ENCODE measurements around the gene LGR6.

The LGR6 gene

DNA sequence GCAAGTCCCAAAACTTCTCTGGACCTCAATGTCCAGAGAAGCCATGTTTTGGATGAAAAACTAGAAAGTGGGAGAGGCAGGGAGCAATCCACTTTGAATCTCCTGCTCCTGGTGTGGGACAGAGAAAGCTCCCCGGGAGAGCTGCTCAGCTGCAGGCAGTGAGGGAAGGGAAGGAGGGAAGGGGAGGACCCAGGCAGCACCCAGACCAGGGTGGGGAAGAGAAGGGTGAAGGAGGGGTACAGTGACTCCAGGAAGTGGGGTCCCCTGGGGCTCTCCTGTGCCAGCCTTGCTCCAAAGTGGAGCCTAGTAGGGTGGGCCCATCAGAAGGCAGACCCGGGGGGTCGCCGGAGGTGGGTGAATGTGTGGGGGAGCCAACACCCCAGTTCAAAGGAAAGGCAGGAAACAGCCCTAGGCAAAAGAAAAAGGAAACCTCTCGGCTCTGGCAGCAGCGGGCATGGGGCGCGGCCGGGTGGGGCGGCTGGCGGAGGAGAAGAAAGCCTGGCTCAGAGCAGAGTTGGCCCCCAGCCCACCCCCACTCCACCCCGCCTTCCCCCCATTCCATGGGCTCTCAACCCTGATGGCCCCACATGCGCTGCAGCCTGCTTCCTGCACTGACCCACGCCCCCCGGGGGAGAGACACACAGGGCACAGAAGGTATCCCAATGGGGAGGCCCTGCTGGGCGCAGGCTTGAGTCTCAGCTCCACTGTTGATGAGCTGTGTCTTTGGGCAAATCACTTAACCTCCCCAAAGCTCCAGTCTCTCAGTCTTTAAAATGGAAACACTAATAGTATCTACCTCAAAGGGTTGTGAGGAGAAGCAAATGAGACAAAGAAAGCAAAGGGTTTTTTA, 5.7 kb downstream of the LGR6 start:
- DNase-seq (ENCODE audit: low read depth, low spot score) = no peak

DNA sequence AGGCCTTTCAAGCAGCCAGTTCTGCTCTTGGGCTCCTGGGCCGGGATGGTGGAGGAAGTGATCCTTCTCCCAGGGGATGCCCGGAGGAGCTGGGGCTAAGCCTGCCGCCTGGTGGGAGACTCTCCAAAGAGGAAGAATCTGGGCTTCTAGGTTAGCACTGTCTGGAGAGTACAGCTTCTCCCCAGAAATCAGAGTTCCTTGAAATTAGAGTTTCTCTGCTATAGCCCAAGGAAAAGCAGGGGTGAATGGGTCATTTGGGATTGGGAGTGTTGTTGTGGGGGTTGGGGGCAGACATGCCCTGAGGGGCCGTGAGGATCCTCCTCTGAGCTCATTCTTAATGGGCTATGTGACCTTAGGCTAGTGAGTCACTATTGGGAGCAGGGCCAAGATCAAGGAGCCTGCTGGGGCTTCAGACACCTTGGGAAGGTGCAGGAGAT, 6.5 kb downstream of the LGR6 start:
- DNase-seq (ENCODE audit: low read depth, low spot score) = no peak

DNA sequence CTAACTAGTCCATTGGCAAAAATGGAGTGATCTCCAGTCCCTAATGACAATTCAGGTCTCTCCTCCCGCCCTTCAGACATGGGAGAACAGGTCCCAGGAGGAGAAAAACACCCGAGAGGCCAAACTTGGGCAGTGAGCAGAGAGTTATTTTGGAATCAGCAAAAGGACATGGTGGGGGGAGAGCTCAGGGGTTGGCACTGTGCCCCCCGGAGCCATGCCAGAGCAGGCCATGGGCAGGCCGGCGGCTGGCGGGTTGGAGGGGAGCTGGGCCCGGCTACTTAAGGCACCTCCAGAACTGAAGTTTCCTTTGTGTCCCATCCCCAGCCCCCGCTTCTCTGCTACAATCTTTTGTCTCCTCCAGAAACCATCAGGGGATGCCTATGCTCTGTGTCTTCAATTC, 7.1 kb downstream of the LGR6 start:
- DNase-seq (ENCODE audit: low read depth, low spot score) = no peak

DNA sequence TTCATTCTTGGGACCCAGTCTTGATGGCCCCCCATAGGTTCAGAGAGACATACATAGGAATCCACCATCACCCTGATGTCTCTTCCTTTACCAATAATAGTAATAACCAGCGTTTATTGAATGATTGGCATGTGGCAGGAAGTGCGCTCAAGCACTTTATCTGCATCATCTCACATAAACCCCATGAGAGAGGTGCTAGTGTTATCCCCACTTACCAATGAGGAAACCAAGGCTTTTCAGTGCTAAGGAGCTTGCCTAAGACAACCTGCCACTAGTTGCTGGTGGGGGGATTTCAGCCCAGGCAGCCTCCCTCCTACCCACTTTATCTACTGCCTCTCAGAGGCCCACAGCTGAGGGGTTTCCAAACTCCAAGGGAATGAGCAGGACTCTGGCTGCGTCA, 7.7 kb downstream of the LGR6 start:
- DNase-seq (ENCODE audit: low read depth, low spot score) = no peak

DNA sequence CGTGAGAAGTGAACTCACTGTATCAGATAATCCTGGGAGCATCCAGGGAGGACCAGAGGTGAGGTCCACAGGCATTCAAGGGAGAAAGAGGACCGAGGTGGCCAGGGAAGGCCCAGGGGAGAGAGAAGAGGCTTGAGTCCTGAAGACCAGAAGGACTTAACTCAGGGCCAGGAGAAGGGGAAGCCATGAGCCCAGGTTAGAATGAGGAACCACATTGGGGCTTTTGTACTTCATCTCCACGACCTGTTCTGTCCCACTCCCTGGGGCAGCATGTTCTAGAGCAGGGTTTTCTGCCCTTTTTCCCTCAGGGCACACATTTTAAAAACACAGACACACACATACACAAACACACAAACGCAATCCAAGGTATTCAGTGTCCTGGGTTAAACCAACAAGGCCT, 8.4 kb downstream of the LGR6 start:
- DNase-seq (ENCODE audit: low read depth, low spot score) = no peak

DNA sequence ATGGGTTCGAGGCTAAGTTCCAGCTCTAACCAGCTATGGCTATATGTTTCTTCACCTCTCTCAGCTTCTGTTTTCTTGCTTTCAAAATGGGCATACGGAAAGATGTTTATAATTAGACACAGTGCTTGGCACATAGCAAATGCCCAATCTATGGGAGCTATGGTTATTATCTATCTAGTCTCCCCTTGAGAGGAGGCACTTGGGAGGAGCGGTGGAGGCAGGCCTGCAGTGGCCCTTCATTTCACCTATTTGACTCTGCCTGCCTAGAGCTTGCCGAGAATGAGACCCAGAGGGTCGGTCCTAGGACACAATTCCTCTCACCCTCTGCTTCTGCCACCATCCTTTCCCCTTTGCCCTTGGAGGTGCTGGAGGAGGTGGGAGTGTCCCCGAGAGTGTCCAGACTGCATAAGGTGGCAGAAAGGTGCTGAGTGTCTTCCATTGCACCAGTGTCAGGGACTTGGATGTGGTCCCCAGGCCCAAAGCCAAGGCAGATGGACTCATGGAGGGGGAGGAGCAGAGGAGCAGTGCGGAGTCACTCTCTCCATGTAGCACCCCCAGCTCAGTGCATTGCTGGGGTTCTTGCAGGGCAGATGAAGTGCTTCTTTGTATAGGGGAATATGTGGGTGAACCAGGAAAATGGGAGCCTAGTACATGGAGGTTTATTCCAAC, 9.0 kb downstream of the LGR6 start:
- no peak for DNase-seq (ENCODE audit: low read depth, low spot score)

DNA sequence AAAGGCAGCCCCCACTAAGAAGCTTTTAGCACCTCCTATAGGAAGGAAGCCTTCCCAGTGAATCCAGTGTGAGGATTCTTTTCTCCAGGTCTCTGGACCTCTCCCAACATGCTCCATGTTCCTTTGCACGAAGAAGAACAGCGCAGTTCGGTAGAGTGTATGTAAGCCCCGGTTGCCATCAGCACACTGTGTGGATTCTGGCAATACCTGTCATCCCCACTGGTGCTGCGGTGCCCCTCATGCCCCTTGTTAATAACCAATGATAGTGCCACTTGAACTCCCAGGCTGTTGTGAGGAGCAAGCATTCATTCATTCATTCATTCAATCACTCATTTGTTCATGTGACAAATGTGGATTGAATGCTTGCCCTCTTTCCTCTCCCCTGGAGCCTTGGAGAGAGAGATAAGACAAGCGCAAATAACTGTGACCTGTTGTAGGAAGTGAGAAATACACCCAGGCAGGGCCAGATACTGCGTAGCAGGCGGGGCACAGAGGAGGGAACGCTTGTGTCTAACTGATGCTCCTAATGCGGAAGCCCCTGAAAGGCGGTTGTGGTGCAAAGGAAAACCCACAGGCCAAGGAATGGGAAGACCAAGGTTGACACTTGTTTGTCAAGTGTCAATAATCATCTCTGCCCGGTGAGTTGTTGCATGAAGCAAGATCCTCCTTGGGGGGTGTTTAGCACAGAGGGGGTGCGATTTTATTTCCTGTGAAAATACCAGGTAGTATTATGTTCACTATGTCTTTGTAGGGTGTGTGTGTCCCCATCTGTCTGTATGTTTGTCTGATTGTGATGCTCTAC, 9.8 kb downstream of the LGR6 start:
- DNase-seq (ENCODE audit: low read depth, low spot score) = no peak

DNA sequence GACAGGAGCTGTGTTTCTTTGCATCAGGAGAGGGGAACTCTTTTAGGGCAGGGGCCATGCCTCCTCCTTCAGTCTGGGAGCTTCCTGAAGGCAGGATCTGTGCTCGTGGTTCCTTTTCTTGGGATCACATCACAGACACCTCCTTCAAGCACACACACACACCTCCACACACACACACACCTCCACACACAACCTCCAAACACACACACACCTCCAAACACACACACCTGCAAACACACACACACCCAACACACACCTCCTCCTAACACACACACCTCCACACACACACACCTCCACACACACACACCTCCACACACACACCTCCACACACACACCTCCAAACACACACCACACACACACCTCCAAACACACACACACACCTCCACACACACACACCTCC, 10.5 kb downstream of the LGR6 start:
- no peak for DNase-seq (ENCODE audit: low read depth, low spot score)

DNA sequence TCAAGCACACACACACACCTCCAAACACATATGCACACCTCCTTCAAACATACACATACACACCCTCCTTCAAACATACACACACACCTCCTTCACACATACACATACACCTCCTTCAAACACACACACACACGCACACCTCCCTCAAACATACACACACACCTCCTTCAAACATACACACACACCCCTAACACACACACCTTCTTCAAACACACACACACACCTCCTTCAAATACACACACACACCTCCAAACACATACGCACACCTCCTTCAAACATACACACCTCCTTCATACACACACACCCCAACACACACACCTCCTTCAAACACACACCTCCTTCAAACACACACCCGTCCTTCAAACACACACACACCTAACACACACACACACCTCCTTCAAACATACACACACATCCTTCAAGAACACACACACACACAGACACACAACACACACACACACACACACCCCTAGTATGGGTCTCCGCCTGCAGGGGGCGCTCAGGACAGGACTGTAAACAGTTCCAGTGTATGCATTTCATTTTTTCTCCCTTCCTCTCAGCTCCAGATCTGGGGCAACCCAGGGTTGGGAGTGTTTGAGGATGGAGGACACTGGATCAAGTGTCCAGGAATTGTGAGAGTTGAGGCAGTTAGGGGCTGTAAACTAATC, 12.1 kb downstream of the LGR6 start:
- peak; percentile 36 for DNase-seq (ENCODE audit: low read depth, low spot score)

DNA sequence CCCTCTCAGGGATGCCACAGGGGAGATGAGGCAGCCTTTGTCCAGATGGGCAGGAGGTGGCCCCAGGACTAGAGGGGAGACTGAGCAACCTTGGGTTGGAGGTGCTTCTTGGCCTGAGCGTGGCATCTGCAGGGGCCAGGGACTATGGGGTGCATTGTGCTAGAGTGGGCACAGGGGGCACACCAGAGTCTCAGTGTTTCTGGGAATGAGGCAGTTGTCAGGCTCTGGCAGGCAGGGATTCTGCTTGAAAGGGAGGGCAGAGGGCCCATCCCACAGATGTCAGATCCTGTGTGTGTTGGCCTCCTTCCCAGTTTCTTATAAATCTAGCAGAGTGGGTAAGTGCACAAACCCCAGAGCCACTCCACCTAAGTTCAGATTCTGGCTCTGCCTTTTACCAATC, 13.7 kb downstream of the LGR6 start:
- peak; percentile 91 for DNase-seq (ENCODE audit: low read depth, low spot score)

DNA sequence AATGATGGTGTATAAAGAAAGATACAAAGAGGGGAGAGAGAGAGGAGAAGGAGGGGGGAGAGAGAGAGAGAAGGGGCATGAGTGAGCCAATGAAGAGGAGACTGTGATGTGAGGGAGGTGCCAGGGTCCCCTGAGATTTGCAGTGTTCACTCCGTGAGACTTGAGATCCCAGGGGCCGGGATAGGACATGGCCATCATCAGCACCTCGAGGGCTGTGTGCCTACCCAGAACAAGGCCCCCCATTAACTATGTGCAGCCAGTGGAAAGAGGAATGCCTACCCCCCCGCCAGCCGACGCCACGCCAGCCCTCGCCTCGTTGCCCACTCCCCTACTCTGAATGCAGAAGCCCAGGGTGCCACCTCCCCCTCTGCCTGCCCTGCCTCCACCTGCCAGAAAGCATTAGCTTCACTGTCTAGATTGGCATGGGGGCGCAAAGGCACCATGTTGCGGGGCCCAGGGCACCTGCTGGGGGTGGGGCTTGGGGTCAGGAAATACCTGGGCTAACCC, 14.8 kb downstream of the LGR6 start:
- no peak for DNase-seq (ENCODE audit: low read depth, low spot score)

DNA sequence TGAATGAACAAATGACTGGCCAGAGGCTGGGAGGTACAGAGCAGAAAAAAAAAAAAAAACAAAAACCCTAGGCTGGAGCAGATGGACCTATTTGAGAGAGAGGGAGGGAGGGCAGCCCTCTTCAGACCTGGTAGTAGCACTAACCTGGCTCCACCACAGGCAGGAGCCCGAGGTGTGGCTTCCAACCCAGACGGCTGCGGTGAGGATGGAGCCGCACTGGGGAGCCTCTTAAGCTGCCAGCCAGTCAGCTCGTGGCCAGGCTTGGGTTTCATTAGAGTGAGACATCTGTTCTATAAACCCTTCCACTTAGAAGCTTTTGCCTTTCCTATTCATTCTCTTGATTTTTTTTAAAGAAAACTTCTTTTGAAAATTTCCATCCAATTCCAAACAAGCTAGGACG, 16.8 kb downstream of the LGR6 start:
- peak; percentile 90 for DNase-seq (ENCODE audit: low read depth, low spot score)

DNA sequence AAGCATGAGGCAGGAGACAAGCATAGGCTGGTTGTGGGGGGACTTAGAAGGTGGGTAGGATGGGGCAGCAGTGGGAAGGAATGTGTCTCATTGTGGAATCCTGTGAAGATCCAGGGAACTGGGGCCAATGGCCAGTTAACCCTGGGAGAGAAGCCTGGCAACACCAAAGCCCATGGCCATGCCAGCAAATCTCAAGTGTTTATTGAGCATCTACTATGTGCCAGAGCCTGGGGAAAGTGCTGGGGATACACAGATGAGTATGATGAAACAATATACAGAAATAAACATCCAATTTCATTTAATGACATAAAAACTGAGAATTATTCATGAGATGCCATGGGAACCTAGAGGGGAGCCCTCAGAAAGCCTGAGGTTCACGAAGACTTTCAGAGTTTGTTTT, 17.4 kb downstream of the LGR6 start:
- DNase-seq (ENCODE audit: low read depth, low spot score) = no peak

DNA sequence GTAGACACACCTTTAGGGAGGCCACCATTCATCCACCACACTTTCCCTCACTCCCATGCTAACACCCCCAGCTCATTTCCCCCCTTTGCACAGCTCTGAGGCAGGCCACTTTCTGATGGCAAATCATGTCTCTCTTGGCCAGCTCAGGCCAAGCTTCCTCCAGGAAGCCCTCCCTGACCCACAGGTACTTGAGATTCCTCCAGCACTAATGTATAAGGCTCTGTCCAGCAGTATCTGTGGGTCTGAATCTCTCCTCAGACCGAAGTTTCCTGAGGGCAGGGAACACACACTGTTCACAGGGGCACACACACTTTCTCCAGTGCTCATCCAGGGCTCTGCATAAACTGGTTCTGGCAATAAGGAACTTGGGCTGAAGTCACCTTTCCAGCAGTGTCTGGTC, 19.2 kb downstream of the LGR6 start:
- no peak for DNase-seq (ENCODE audit: low read depth, low spot score)

DNA sequence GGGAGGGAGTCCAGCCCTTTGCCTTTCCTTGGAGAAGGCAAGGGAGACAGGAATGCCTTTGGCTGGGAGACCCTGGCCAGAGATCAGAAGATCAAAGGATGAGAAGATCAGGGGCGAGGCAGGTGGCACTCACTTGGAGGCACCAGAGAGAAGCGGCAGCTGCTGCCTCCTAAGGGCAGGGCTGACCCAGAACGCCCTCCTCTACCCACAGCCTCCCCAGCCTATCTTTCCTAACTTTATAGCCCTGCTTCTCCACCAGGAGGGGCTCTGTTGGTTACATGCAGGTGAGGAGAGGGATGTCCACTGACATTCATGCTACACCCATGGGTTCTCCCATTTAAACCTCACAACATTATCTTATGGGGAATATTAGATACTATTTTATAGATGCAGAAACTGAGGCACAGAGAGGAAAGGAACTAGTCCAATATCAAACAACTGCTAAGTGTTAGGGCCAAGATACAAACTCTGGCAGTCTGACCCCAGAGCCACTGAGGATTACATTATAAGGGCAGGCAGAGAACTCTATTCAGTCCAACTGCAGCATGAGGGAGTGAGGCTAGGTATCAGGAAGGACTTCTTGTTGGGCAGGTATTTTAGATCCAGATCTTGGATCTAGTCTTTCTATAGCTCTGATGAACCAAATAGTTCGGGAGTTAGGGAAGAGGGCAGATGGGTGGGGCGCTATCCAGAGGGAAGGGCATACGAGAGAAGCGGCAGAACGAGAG, 19.9 kb downstream of the LGR6 start:
- DNase-seq (ENCODE audit: low read depth, low spot score) = no peak

DNA sequence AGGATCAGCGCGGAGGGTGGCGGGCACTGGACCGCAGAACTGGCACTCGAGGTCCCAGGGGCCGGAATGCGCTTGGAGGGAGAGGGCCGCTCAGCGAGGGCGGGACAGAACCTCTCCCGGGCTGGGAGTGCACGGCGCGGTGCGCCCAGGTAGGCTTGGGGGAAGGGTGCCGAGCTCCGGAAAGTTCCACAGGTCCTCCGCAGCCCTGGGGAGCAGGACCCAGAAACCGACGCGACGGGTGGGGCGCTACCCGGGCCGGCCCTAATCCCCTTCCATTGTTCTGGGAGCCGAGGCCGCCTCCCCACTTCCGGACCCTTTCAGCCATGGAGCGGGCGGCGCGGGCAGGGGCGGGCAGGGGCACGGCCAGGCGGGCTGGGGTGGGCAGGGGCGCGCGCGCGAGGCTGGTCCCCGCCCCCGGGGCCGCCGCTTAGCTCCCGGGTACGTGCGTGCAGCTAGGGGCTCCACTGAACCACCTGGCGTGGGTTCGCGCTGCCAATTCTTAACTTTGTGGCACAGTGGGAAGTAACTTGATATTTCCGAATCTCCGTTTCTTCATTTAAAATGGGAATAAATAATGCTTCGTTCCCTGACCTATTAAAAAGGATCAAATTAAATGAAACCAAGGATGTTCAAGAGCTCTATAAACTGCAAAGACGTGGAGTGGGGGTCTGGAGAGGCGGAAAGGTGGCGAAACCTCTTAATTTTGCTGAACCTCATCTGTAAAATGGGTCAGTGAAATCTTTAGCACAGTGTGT, 20.7 kb downstream of the LGR6 start:
- peak; percentile 39 for DNase-seq (ENCODE audit: low read depth, low spot score)

DNA sequence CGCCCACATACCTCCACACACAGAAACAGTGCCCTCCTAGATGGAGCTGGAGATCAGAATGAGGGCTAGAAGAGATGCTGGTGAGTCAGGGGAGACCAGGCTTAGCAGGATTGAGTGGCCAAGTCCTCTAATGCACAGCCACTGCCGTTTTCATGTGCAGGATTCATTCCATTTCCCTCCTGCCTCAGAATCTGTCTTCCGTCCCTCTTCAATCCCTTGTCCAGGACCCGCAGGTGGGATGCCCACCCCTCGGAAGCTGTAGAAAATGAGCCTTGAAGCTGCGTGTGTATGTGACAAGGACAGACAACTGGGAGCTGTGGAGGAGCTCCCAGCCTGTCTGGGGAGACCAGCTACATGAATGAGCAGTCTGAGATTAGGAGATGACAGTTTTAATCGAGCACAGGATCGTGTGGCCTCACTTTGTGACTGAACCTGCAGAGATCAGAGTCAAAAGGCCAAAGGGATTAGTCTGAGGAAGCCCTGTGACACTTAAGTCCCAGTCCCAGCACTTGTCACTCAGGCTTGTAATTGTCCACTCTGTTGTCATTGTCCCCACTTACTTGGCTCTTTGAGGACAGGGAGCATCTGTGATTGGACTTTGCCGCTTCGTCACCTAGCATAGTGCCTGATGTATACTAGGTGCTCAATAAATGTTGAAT, 22.0 kb downstream of the LGR6 start:
- no peak for DNase-seq (ENCODE audit: low read depth, low spot score)

DNA sequence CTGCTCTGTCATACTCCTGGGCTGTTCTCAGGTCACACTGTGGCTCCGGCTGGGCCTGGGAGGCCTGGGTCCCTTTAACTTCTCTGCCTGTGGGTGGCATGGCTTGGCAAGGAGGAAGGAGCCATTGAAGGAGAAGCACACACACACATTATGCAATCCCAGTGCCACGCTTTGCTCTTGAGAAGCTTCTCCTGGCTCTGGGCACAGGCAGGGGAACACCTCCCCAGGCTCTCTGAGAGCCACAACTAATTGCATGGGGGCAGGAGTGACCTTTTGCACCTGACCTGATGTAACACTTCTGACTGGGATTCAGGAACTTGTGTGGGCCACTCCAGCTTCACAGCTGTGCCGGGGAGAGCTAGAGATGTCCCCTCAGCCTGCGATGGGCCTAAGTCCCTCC, 23.1 kb downstream of the LGR6 start:
- DNase-seq (ENCODE audit: low read depth, low spot score) = no peak

DNA sequence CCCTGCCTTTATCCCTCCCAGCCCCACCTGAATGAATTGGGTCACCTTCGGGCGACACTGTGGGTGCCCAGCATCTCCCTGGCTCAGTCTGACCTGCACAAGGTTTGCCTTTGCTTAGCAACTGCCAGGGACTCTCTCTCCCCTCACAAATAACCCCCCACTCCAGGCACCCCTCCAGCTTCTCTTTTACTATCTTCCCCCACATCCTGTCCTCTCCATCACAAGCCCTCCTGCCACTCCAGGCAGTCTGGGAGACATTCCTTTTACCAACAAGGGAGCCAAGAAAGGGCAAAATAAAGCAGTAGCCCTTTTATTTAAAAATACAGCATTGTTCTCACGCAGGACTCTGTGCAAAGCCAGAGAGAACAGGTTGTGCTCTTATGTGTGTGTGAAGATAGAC, 23.9 kb downstream of the LGR6 start:
- peak; percentile 58 for DNase-seq (ENCODE audit: low read depth, low spot score)

DNA sequence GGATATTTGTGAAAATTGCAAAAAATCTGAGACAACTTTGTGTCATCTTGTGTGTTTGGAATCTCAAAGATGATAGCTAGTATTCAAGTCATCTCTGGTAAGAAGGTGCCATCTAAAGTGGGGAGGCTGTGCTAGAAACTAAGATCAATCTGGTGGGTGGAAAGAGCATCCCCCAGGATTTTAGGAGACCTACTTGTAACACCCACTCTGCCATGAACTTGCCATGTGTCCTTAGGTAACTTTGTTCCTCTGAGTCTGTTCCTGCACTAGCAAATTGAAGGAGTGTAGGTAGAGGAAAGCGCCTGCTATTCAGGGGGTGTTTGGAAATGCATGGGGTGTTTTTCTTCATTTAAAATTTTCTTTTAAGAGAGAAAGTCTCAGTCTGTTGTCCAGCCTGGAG, 24.4 kb downstream of the LGR6 start:
- no peak for DNase-seq (ENCODE audit: low read depth, low spot score)

Data from astrocyte of the hippocampus (primary cell).